ENCODE measurements around the gene MVK. TPM values are rescaled to one million over a fixed set of nuclear protein-coding genes. Genes with fewer than 3 reads are reported as not detected.

Gene MVK
- polyA plus RNA-seq, 1 of the 3 experiments (the other 2 are of a cell fraction) = 7.0 TPM

DNA sequence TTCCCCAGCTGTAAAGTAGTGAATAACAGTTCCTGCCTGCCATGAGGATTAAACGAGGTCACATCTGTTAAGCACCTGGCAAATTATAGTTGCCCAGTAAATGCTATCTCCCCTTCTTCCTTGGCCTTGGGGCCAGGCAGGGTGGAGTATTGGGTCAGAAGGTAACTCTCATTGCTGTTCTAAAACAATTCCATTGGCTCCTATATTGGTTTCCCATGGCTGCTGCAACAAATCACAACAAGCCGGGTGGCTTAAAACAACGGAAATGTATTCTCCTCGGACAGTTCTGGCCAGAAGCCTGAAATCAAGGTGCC is 32.2 kb upstream of the MVK start:
- POLR2A ChIA-PET = interaction anchor here (1.0 to 2.6 kb wide), 5 partner anchors 11 to 104 kb away, joined by 3 to 10 read pairs (median 5); no protein-coding TSS in a partner anchor
- Histone ChIP-seq H3K27me3 (ENCODE audit: insufficient read depth) (no peaks in the 10 kb centered on the region), H3K4me2 (no peak overlapping the region), H3K9me3 (no peaks in the 10 kb centered on the region), H3K4me3 (ENCODE audit: low read depth in 2 of 2, low read length in 1 of 2) (no peak overlapping the region), H3K9ac (no peak overlapping the region), H3K27ac (ENCODE audit: low read depth in 2 of 2, low read length in 1 of 2) (peak overlapping the region in 1 of 2 experiments; percentile 91; a peak in 2 of 4 replicates), H3K9me2 (no peaks in the 10 kb centered on the region), H2AFZ (ENCODE audit: low read depth) (no peak overlapping the region), H3K4me1 (ENCODE audit: control insufficient read depth in 1 of 2, insufficient read depth in 2 of 2, low read depth in 1 of 2, low read length in 1 of 2) (peaks cover 6 to 86% of the 10 kb centered on the region in 2 experiments; a peak in 3 of 4 replicates), H4K20me1 (ENCODE audit: insufficient read depth) (no peaks in the 10 kb centered on the region), H3K36me3 (replicated peaks in 1 of 2; ENCODE audit: control insufficient read depth in 1 of 2, insufficient read depth in 2 of 2, low read length in 1 of 2) (no peaks in the 10 kb centered on the region), H3K79me2 (ENCODE audit: insufficient read depth) (no peaks in the 10 kb centered on the region), H3F3A (replicated peaks; ENCODE audit: insufficient read depth) (no peaks in the 10 kb centered on the region)
- WGBS (ENCODE audit: low lambda C conversion rate) = 46% methylated on average over 4 of the region's 4 CpGs
- DNase-seq = peak; percentile 69
- TF ChIP-seq USF2 (IDR thresholded peaks at IDR 0.05; ENCODE audit: borderline replicate concordance, low read depth, low read length) = no peak
- TF ChIP-seq JUND (IDR thresholded peaks at IDR 0.05) = no peak
- peak; percentile 38 for TF ChIP-seq CHD2 (IDR thresholded peaks at IDR 0.05; ENCODE audit: low read length, partially characterized antibody)
- TF ChIP-seq MXI1 (IDR thresholded peaks at IDR 0.05; ENCODE audit: low read depth, low read length) = no peak; the same call in 1 of the 2 replicates
- peak; percentile 55; the same call in 1 of the 2 replicates for TF ChIP-seq TCF12 (IDR thresholded peaks at IDR 0.05)
- TF ChIP-seq GATA2 (CRISPR knock-in tag; IDR thresholded peaks at IDR 0.05) = peak; percentile 49
- TF ChIP-seq RCOR1 (IDR thresholded peaks at IDR 0.05; ENCODE audit: low read length) = peak; percentile 62; the same call in 1 of the 2 replicates
- TF ChIP-seq EP300 (IDR thresholded peaks at IDR 0.05; ENCODE audit: borderline replicate concordance in 1 of 2, low read depth in 1 of 2, low read length in 1 of 2) = peak in 1 of 2 experiments; percentile 87; a peak in 2 of 4 replicates
- CTCF ChIA-PET = interaction anchor here (0.8 to 5.7 kb wide), 9 partner anchors 9 to 304 kb away, joined by 3 to 23 read pairs (median 4); partner anchors contain the start of gene MVK

DNA sequence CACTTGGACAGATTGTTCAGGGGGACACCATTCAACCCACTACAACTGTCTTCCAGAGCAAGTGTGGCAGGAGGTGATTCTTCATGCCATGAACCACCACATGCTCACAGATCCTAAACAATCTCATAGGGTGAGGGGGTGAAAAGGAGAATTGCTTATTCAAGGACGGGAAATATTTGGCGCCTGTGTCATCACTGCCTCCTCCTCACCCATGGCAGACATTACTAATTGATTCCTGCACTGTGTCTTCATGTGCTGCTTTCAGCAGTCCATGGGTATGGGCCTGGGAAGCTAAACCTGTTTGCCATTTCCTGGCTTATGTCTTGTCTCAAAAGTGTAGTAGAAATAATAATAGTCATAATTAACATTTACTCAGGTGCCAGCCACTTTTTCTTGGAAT is 31.6 kb upstream of the MVK start:
- WGBS (ENCODE audit: low lambda C conversion rate) = 63% methylated on average over 2 of the region's 2 CpGs
- Histone ChIP-seq H3K27me3 (ENCODE audit: insufficient read depth) (no peaks in the 10 kb centered on the region), H3K9me2 (no peaks in the 10 kb centered on the region), H3K4me3 (ENCODE audit: low read depth in 2 of 2, low read length in 1 of 2) (no peak overlapping the region), H3F3A (replicated peaks; ENCODE audit: insufficient read depth) (no peaks in the 10 kb centered on the region), H4K20me1 (ENCODE audit: insufficient read depth) (no peaks in the 10 kb centered on the region), H3K4me2 (no peak overlapping the region), H3K9ac (no peak overlapping the region), H3K9me3 (no peaks in the 10 kb centered on the region), H2AFZ (ENCODE audit: low read depth) (no peak overlapping the region), H3K79me2 (ENCODE audit: insufficient read depth) (no peaks in the 10 kb centered on the region), H3K27ac (ENCODE audit: low read depth in 2 of 2, low read length in 1 of 2) (peak overlapping the region in 1 of 2 experiments; percentile 91; a peak in 2 of 4 replicates), H3K36me3 (replicated peaks in 1 of 2; ENCODE audit: control insufficient read depth in 1 of 2, insufficient read depth in 2 of 2, low read length in 1 of 2) (no peaks in the 10 kb centered on the region), H3K4me1 (ENCODE audit: control insufficient read depth in 1 of 2, insufficient read depth in 2 of 2, low read depth in 1 of 2, low read length in 1 of 2) (peaks cover 6 to 81% of the 10 kb centered on the region in 2 experiments; a peak in 3 of 4 replicates)
- ChIA-PET CTCF (interaction anchor here (1.1 to 5.7 kb wide), 6 partner anchors 10 to 49 kb away, joined by 4 to 23 read pairs (median 10); partner anchors contain the start of genes MMAB and MVK), POLR2A (interaction anchor here (1.6 to 2.6 kb wide), 2 partner anchors 12 to 19 kb away, joined by 5 to 10 read pairs; no protein-coding TSS in a partner anchor)
- no peak for DNase-seq
- TF ChIP-seq ELF1 (IDR thresholded peaks at IDR 0.05) (no peak), TEAD4 (IDR thresholded peaks at IDR 0.05; ENCODE audit: borderline replicate concordance, insufficient read depth) (no peak), REST (IDR thresholded peaks at IDR 0.05; ENCODE audit: low read depth, low read length) (no peak), MAX (IDR thresholded peaks at IDR 0.05; ENCODE audit: low read depth) (no peak), TCF12 (IDR thresholded peaks at IDR 0.05) (no peak), MEF2A (IDR thresholded peaks at IDR 0.05; ENCODE audit: borderline replicate concordance, low read depth) (no peak), MXI1 (IDR thresholded peaks at IDR 0.05; ENCODE audit: low read depth, low read length) (no peak), NRF1 (IDR thresholded peaks at IDR 0.05; ENCODE audit: low read depth, low read length) (no peak), FOSL2 (IDR thresholded peaks at IDR 0.05; ENCODE audit: borderline replicate concordance, low read depth) (no peak), RAD21 (IDR thresholded peaks at IDR 0.05; ENCODE audit: low read length) (no peak), EP300 (IDR thresholded peaks at IDR 0.05; ENCODE audit: borderline replicate concordance in 1 of 2, low read depth in 1 of 2, low read length in 1 of 2) (no peak), EZH2phosphoT487 (IDR thresholded peaks at IDR 0.05; ENCODE audit: borderline replicate concordance, low read depth) (no peak), IRF3 (IDR thresholded peaks at IDR 0.05; ENCODE audit: low read depth, low read length) (no peak), FOXM1 (IDR thresholded peaks at IDR 0.05; ENCODE audit: low read depth) (no peak)
- TF ChIP-seq, protein P1, sequence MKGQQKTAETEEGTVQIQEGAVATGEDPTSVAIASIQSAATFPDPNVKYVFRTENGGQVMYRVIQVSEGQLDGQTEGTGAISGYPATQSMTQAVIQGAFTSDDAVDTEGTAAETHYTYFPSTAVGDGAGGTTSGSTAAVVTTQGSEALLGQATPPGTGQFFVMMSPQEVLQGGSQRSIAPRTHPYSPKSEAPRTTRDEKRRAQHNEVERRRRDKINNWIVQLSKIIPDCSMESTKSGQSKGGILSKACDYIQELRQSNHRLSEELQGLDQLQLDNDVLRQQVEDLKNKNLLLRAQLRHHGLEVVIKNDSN (IDR thresholded peaks at IDR 0.05; ENCODE audit: borderline replicate concordance, low read depth) = no peak
